ENCODE measurements around the gene MISP. TPM values are rescaled to one million over a fixed set of nuclear protein-coding genes. Genes with fewer than 3 reads are reported as not detected.

The MISP gene
- total RNA-seq, 2 donors from 2014 or later = 0.14 TPM; not detected in 1

DNA sequence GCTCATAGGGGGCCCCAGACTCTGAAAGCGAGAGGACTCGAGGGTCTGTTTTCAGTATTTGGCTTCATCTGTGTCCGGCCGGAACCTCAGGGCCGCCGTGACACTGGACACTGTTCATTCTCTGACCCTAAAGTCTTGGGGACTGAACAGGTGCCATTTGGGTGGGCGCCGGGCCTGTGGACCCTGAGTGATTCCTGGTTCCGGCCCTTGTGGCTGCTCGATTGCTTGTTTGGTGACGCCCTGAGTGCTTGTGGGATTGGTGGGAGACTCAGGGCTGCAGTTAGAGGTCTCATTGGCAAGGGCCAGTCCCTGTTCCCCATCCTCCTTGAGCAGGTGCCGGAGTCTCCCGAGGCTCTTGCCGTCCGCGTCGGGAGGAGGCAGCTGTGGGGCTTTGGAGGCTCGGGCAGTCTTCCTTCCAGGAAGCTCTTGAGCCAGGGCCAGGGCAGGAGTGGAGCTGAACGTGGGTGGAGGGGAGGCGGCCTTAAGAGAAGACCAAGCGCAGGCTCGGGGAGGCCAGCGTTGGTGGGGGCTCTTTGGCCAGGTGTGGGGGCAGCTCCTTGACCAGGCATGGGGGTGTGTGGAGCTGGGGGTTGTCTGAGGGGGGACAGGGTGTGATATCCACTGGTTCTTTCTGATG is 51.1 kb downstream of the MISP start:
- DNase-seq (ENCODE audit: low spot score) = peak; percentile 82
- intact Hi-C loops (cut with DNase I) = no loop called here

- intact Hi-C loops (cut with DNase I) = no loop called here
- peak; percentile 68 for DNase-seq (ENCODE audit: low spot score)
Observed at GRCh38 chr19:802498-803098, 51.7 kb downstream of the MISP start.

- DNase-seq (ENCODE audit: low spot score) = peak; percentile 80
- intact Hi-C loops (cut with DNase I) = no loop called here
Observed at GRCh38 chr19:803099-803561, 52.2 kb downstream of the MISP start.

DNA sequence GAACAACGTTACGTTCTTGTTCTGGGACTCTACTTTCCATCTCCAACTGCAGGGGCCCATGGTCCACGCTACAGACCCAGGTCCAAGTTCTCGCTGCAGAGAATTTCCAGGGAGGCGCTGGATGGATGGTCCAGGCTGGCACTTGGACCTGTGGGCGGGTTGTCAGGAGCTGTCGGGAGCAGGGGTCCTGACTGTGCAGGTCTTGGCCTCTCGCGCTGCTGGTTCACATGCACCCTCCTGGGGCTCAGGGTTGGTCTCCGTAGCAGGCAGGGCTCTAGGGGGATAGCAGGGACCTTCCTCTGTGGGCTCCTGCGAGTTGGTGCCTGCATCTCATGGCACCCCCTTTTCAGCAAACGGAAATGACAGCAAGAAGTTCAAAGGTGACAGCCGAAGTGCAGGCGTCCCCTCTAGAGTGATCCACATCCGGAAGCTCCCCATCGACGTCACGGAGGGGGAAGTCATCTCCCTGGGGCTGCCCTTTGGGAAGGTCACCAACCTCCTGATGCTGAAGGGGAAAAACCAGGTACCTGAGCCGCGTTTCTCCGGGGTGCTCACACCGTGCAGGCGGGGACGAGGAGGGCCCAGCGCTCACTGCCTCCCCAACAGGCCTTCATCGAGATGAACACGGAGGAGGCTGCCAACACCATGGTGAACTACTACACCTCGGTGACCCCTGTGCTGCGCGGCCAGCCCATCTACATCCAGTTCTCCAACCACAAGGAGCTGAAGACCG is 52.9 kb downstream of the MISP start:
- intact Hi-C loops (cut with DNase I) = no loop called here
- peak; percentile 67 for DNase-seq (ENCODE audit: low spot score)

- intact Hi-C loops (cut with DNase I) = no loop called here
- peak; percentile 64 for DNase-seq (ENCODE audit: low spot score)
Observed at GRCh38 chr19:804419-805165, 53.7 kb downstream of the MISP start.

DNA sequence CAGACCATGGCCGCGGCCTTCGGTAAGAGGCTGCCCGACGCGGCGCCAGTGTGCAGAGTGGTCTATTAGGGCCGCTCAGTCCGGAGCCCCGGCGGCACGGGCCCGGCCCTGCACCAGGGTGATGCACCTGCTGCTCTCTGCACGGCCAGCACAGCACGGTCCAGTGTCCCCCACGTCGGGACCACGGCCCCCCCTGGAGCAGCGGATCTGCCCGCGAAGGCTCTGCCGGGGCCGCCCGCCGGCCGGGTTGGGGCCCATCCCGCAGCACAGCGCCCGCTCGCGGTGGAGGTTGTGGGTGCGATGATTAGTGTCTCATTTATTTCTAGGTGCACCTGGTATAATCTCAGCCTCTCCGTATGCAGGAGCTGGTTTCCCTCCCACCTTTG is 54.2 kb downstream of the MISP start:
- intact Hi-C loops (cut with DNase I) = no loop called here
- no peak for DNase-seq (ENCODE audit: low spot score)

DNA sequence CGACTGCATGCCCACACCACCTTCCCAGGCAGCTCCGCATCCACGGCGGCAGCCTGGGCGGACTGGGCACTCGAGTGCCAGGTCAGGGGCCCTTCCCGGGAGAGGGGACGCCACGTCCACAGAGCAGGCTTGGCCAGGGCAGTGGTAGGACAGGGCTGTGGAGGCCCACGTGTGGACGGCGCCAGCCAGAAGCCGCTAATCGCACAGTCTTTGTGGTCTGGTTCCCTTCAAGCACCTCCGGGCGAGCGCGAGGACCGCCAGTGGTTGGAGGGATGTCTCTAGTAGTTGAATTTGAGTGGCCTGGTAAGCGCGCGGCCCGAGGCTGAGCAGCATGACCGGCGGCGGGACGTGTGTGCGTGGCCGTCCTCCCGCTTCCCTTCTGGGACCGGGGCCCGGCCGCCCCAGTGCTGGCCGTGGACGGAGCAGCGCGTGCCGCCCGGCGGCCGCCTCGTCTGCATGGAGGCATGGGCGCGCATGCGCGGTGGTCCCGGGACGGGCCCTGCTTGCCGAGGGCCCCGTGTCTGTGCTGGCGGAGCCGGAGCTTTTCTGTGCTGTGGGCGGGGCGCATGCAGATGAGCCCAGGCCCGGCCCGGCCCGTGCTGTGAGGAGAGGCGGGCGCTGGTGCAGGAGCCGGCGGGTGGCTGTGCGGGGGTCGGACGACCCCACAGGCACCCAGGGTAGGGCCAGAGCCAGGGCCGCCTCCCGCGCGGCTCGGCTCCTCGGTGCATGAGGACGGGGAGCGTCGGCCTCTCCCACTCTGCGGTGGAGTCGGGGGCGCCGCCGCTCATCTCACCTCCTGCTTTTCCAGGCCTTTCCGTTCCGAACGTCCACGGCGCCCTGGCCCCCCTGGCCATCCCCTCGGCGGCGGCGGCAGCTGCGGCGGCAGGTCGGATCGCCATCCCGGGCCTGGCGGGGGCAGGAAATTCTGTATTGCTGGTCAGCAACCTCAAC is 55.0 kb downstream of the MISP start:
- no peak for DNase-seq (ENCODE audit: low spot score)
- intact Hi-C loops (cut with DNase I) = no loop called here

DNA sequence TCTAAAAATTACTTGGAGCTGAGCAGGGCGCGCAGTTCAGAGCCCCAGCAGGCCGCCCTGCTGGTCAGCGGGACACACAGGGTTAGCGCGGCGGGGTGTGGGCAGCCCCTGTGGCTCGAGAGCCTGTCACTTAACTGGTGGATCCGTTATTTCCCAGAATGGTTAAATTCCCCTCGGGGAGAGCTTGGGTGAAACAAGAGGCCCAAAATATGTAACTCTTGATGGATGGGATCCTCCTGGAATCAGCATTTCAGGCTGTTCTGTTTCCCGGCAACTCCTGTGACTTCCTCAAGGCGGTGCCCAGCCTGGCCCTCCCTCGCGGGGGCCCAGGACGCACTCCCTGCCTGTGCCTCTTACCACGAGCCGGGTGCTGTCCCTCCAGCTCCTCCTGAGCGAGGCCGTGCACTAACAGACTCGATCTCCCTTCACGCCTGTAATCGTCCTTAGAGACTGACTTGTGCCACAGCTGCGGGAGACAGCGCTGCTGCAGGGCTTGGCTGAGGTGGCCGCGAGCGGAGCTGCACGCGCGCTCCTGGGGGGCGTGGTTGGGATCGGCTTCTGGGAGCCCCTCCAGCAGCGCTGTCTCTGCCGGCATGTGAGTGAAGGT is 56.0 kb downstream of the MISP start:
- no peak for DNase-seq (ENCODE audit: low spot score)
- intact Hi-C loops (cut with DNase I) = no loop called here

GRCh38 chr19:807627-808422 is 56.9 kb downstream of the MISP start:
- DNase-seq (ENCODE audit: low spot score) = no peak
- intact Hi-C loops (cut with DNase I) = no loop called here

DNA sequence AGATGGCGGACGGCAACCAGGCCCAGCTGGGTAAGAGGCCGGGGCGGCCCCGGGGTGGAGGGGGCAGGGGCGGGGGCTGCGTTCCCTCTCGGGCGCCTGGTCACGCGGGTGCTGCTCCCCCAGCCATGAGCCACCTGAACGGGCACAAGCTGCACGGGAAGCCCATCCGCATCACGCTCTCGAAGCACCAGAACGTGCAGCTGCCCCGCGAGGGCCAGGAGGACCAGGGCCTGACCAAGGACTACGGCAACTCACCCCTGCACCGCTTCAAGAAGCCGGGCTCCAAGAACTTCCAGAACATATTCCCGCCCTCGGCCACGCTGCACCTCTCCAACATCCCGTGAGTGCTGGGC is 57.5 kb downstream of the MISP start:
- no peak for DNase-seq (ENCODE audit: low spot score)
- intact Hi-C loops (cut with DNase I) = no loop called here

- DNase-seq (ENCODE audit: low spot score) = peak; percentile 80
- intact Hi-C loops (cut with DNase I) = no loop called here
Observed at GRCh38 chr19:810077-810855, 59.4 kb downstream of the MISP start.

- DNase-seq (ENCODE audit: low spot score) = peak; percentile 70
- intact Hi-C loops (cut with DNase I) = no loop called here
Observed at GRCh38 chr19:810883-811489, 60.1 kb downstream of the MISP start.

GRCh38 chr19:811506-812048 is 60.7 kb downstream of the MISP start:
- intact Hi-C loops (cut with DNase I) = no loop called here
- DNase-seq (ENCODE audit: low spot score) = no peak

DNA sequence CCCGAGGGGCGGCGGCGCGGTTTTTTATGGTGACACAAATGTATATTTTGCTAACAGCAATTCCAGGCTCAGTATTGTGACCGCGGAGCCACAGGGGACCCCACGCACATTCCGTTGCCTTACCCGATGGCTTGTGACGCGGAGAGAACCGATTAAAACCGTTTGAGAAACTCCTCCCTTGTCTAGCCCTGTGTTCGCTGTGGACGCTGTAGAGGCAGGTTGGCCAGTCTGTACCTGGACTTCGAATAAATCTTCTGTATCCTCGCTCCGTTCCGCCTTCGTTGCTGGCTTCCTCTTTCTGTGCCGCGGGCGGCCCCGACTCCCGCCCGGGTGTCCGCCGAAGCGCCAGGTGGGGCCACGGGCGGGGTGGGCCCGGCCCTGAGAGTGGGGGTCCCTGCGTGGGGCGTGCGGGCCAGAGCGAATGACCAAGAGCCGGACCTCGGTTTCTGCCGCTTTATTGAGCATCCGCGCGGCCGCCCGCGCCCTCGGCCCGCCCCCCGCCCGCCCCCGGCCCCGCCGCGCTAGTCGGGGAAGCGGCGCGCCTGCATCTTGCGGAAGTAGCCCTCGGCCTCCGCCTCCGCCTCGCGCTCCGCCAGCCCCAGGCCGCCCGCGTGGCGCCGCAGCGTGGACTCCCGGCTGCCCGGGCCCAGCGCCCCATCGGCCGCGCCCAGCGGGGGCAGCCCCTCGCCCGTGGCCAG is 61.3 kb downstream of the MISP start:
- DNase-seq (ENCODE audit: low spot score) = no peak
- intact Hi-C loops (cut with DNase I) = no loop called here

DNA sequence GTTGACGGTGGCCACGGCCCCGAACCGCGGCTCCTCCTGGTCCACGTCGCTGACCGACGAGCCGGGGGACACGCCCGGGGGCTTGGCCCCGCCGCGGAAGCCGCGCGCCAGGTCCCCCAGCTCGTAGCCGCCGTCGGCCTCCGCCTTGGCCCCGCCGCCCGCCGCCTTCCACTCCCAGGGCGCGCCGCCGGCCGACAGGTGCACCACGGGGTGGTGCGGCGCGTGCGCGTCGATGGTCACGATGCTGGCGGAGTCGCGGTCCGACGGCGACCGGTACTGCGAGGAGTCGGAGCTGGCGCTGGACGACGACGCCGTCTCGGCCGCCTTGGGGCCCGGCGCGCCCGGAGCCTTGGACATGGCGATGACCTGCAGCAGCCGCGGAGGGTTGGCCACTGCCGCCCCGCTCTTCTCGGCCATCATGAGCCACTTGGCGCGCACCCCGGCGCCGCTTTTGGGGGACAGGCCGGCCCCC is 61.9 kb downstream of the MISP start:
- no peak for DNase-seq (ENCODE audit: low spot score)
- intact Hi-C loops (cut with DNase I) = no loop called here

All from posterior vena cava (tissue), 2 donors.